GM19395 (cell line): ENCODE results near the gene LTB.
A peak's percentile ranks its signal among the peaks of the same experiment; 100 is the strongest.
"Not testable (repeated sequence)": the region's sequence is repeated elsewhere in the genome, so short reads cannot be mapped to it uniquely, and the experiment has no call there.

Source experiments
- ATAC-seq: cut with Tn5 transposase; IDR thresholded peaks from one replicate; pipeline ENCODE4 v1.9.1; 2021; ENCODE audit warnings: mild to moderate bottlenecking, moderate library complexity; ENCODE audit not compliant: unreplicated experiment

LTB gene

GRCh38 chr6:31609519-31610406, 27.5 kb upstream of the LTB start:
- no peak for ATAC-seq

- no peak for ATAC-seq
Observed at GRCh38 chr6:31607317-31607716, 25.1 kb upstream of the LTB start.

GRCh38 chr6:31597006-31597405, 14.8 kb upstream of the LTB start:
- no peak for ATAC-seq

- peak; percentile 37 for ATAC-seq
Observed at GRCh38 chr6:31592396-31592771, 10.2 kb upstream of the LTB start.

GRCh38 chr6:31590691-31591090, 8.5 kb upstream of the LTB start:
- ATAC-seq: not testable (repeated sequence)

GRCh38 chr6:31588871-31589650, 6.8 kb upstream of the LTB start:
- no peak for ATAC-seq

- ATAC-seq: no peak
Observed at GRCh38 chr6:31587791-31588777, 5.9 kb upstream of the LTB start.

- no peak for ATAC-seq
Observed at GRCh38 chr6:31586599-31587281, 4.5 kb upstream of the LTB start.

GRCh38 chr6:31586008-31586407, 3.8 kb upstream of the LTB start, which contains the start of gene LST1:
TSS of gene LST1 (plus strand) at chr6:31586277. CDS start at chr6:31587300, 1,023 bp downstream.
- no peak for ATAC-seq

GRCh38 chr6:31585491-31585890, 3.3 kb upstream of the LTB start:
- ATAC-seq: no peak

GRCh38 chr6:31581434-31582229, 592 bp downstream of the LTB start:
- ATAC-seq: no peak

GRCh38 chr6:31580807-31581433, 1.3 kb downstream of the LTB start:
- peak; percentile 60 for ATAC-seq

- ATAC-seq: no peak
Observed at GRCh38 chr6:31580438-31580740, 1.8 kb downstream of the LTB start.

- no peak for ATAC-seq
Observed at GRCh38 chr6:31579546-31580437, 2.4 kb downstream of the LTB start.

- no peak for ATAC-seq
Observed at GRCh38 chr6:31579119-31579505, 3.1 kb downstream of the LTB start.

- no peak for ATAC-seq
Observed at GRCh38 chr6:31578184-31579118, 3.8 kb downstream of the LTB start.

- ATAC-seq: no peak
Observed at GRCh38 chr6:31577579-31577966, 4.7 kb downstream of the LTB start.
